NCI-H1417 (cell line): ENCODE data around the gene LMO3.
"Not testable (repeated sequence)": the region's sequence is repeated elsewhere in the genome, so short reads cannot be mapped to it uniquely, and the experiment has no call there.

Experiments used
- DNase-seq, 3 experiments: peaks; one replicate each; lab custom pipeline; 2025; lab: John Stamatoyannopoulos, UW

LMO3 gene

GRCh38 chr12:16545836-16546235 is 60.1 kb downstream of the LMO3 start:
- no peak for DNase-seq

- DNase-seq: no peak
Observed at GRCh38 chr12:16542586-16542985, 63.4 kb downstream of the LMO3 start.

GRCh38 chr12:16537652-16538051 is 68.3 kb downstream of the LMO3 start:
- DNase-seq: not testable (repeated sequence)

GRCh38 chr12:16531621-16532020 is 74.3 kb downstream of the LMO3 start:
- peak; percentile 77 to 100 (median 93) for DNase-seq

GRCh38 chr12:16530268-16530850 is 75.6 kb downstream of the LMO3 start:
- DNase-seq: peak in 2 of 3 experiments; percentile 76 to 94

GRCh38 chr12:16526693-16527092 is 79.3 kb downstream of the LMO3 start:
- DNase-seq: no peak

- peak in 1 of 3 experiments; percentile 38 for DNase-seq
Observed at GRCh38 chr12:16524378-16524777, 81.6 kb downstream of the LMO3 start.

- DNase-seq: no peak
Observed at GRCh38 chr12:16523951-16524331, 82.0 kb downstream of the LMO3 start.

GRCh38 chr12:16523284-16523950 is 82.5 kb downstream of the LMO3 start:
- no peak for DNase-seq

- no peak for DNase-seq
Observed at GRCh38 chr12:16520328-16520727, 85.6 kb downstream of the LMO3 start.

- no peak for DNase-seq
Observed at GRCh38 chr12:16515666-16516065, 90.3 kb downstream of the LMO3 start.

- DNase-seq: no peak
Observed at GRCh38 chr12:16513231-16513630, 92.7 kb downstream of the LMO3 start.

- no peak for DNase-seq
Observed at GRCh38 chr12:16509411-16509810, 96.6 kb downstream of the LMO3 start.

- no peak for DNase-seq
Observed at GRCh38 chr12:16506394-16506793, 99.6 kb downstream of the LMO3 start.

GRCh38 chr12:16504200-16504599 is 101.8 kb downstream of the LMO3 start:
- DNase-seq: no peak

- no peak for DNase-seq
Observed at GRCh38 chr12:16499611-16500010, 106.4 kb downstream of the LMO3 start.
